Measurements from ENCODE around the gene LRCH1.

The LRCH1 gene

DNA sequence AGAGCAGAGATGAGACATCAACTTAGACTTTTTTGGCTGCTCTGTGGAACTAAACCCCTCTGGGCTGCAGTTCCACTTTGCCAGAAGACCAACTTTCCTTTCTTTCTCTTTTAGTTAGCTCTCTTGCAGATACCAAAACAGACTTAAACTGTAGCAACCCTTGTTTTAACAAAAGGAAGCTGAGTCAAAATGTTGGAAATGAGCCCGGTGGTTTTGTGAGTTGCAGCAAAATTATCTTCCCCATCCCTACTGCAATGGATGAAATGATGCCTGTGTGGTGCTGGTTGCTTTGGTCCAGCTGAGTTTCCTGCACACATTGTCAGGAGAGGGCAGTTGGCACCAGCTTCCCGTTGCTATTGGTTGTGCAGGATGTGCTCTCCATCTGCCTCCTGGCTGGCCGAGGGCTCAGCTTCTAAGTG, 115.3 kb downstream of the LRCH1 start:
- no peak for DNase-seq

GRCh38 chr13:46668931-46669525, 116.1 kb downstream of the LRCH1 start:
- no peak for DNase-seq

GRCh38 chr13:46672338-46673090, 119.5 kb downstream of the LRCH1 start:
- no peak for DNase-seq

GRCh38 chr13:46675016-46675415, 122.0 kb downstream of the LRCH1 start:
- peak; percentile 19 for DNase-seq

GRCh38 chr13:46676378-46676725, 123.4 kb downstream of the LRCH1 start:
- no peak for DNase-seq

DNA sequence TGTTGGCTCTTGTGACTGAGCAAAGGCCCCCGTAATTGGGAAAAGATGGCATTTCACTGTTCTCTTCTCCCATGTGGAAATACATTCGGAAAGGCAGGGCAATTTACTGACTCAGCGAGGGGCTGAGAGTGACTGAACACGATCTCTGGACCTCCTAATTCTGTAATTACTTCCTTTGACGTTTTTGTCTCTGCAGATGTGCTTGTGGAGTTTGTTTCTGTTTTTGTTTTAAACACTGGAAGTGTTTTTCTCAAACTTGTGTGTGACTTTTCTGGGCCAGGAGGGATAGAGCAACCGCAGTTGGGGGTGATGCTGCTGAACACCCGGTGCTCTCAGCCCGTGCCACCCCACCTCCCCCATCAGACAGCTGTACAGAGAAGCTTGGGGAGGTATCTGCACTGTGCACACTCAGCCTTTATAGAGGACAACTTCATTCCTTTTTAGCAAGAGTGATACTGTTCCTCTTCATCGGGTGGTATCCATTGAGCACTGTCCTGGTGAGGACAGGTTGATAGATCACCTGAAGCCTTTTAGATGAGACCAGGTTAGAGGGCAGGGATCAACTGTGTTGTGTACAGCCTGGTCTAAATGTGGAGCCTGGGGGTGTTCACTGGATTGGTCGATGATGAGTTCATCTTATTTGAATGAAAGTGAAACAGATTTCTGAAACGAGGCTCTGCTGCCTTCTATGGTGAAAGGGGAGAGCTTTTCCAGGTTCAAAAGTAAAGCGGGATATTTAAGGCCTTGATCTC, 126.6 kb downstream of the LRCH1 start:
- DNase-seq = no peak

DNA sequence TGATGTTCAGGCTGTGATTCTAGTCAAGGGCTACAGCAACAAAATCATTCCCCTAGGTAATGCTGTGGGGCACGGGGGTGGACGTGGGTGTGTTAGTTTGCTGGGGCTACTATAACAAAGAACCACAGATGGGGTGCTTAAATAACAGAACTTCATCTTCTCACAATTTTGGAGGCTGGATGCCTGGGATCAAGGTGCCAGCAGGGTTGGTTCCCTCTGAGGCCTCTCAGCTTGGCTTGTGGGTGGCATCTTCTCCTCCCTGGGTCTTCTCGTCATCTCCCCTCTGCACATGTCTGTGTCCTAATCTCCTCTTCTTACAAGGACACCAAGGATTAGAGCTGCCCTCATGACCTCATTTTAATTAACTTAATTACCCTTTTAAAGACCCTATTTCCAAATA, 129.0 kb downstream of the LRCH1 start:
- DNase-seq = no peak

DNA sequence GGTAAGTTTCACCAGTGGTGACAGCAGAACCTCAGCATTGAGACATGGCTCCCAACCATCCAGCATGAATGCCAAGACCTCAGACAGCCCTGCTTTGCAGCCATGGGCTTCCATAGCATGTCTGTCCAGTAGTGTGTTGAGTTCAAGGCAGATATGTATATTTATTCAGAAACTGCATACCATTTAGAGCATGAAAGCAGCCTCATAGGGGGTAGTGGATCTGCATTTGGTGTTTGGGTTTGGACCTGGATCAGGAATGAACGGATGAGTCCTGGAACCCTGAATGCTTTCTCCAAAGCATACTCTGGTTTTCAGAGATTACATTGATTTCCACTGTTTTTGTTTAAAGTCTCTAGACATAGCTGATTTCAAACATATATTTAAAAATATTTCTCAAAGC, 129.7 kb downstream of the LRCH1 start:
- no peak for DNase-seq

DNA sequence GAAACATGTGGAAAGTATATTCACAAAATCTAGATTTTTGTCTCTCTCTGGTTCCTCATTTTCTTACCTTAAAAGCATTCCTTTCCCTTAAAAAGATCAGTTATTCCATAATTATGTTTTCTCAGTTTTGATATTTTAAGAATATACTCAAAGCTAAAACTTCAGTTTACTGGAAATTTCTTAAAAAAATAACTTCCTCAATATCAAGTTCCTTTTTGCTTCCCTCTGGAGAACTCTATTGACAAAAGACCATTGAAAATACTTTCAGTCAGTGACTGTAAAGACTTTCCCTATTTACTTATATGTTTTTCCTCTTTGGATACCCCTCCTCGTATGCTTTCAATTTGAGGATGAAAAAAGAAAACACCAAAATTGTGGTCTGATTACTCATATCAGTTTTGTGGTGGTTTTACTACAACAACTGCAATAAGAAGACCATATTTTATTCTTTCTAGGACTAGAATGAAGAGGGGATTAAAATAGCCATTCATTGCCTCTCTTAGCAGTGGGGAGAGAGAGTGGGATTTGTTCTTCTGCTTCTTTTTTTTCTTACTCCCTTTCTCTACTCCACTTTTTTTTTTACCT, 130.8 kb downstream of the LRCH1 start:
- no peak for DNase-seq

DNA sequence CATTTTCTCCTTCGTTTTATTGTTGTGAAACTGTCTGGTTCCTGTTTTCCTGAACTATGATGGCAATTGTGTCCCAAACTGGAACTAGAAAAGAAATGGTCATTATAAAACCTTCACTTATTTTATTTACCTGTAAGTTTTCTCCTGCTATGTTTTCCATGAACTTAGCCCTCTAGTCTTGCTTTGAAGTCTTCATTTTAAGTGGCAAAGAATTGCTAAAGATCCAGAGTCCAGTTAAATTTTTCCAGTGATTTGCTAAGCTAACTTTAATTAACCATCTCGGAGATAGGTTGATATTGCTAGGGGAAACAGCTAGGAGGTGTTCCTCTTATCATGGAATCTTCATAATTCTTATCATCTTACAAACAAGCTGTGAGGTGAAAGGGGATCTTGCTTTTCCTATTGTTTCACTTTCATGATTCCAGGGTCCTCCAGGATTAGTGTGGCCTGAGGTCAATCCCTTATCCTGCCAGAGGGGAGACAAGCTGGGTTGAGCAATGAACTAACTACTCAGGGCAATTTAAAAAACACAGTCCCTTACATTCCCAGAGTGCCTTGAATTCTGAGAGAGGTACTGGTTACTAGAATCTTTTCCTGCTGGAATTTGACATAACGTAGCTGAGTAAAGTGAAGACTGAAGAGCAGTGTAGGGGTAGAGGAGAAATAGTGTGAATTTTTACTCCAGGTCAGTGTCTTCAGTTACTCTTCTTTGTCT, 131.5 kb downstream of the LRCH1 start:
- no peak for DNase-seq

DNA sequence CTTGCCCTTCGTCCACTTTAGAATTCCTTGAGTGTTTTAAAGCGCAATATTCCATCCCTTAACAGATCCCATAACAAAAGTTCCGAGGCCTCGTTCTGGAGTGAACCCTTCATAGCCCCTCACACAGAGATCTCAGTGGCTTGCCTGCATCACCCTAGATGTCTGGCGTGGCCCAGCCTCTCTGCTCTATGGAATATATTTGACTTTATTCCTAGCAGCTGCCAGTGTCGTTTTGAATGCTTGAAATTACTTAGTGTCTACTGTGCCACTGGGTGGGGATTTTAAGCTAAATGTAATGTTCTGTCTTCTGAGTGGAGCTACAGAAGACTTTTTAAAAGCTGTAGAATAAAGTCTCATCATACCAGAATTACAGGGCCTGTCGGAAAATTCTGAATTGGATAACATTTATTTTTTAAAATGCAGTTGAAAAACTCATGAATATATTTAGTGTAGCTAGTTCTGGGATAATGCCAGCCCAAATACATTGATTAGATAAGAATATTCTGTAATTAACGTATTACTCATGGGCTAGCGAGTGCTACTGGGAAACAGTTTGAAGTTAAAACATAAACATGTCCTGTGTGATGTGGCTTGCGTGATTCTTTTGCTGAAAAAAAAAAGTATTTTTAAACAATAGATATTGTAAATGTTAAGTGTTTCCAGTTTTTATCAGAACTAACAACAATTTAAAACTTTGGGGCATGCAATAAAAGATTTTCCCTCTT, 132.2 kb downstream of the LRCH1 start:
- no peak for DNase-seq

DNA sequence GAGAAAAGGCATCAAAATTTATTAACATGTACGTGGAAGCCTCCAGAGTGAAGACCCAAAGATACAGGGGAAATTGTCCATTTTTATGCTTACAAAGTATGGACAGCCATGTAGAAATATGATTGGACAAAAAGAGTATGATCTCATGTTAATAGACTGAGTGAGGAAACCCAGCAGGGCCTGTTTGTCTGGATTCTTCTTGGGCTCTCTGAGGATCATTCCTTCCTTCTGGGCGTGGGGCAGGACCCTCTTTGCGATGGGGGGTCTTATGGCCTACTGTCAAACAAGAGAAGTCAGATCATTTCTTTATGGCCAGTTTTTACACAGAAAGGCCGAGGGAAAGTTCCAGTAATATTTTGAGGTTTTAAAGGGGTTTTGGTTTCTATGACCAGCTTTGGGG, 133.2 kb downstream of the LRCH1 start:
- DNase-seq = no peak

DNA sequence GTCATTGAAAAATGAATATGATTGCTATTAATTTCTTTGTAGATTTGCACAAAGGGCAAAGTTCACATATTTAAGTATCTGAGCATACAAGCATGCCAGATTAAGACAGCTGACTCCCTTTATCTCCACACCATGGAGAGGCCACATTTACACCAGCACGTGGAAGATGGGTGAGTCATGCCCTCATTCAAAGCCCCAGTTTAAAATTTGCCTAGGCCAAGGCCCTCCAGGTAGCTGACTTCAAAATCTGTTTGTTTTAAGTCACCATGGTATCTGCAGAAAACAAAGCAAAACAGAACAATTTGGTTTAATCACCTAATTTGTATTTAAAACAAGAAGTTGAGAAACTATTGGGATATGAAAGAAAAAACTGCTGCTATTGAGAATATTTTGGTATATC, 134.8 kb downstream of the LRCH1 start:
- no peak for DNase-seq

GRCh38 chr13:46688306-46688705, 135.3 kb downstream of the LRCH1 start:
- no peak for DNase-seq

- no peak for DNase-seq
Observed at GRCh38 chr13:46698014-46698413, 145.0 kb downstream of the LRCH1 start.

- DNase-seq = no peak
Observed at GRCh38 chr13:46698910-46699460, 146.0 kb downstream of the LRCH1 start.

DNA sequence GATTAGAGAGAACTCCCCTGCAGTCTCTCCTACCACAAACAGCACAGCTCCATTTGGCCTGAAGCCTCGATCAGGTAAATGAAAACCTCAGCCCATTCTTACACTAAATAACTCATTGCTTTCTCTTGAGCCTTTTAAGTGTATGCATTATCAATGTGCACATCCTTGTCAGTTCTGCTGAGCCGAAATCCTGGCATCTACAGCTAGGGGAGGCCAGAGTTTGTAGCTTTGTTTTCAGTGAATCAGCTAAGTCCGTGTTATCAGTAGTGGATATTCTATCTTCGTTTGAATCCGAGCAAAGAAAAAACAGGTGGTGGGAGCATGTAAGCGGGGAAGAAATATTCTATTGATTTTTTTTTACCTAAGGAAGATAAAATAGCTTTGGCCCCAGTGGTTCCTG, 159.6 kb downstream of the LRCH1 start:
- no peak for DNase-seq

- no peak for DNase-seq
Observed at GRCh38 chr13:46715363-46715762, 162.4 kb downstream of the LRCH1 start.

GRCh38 chr13:46716821-46717220, 163.9 kb downstream of the LRCH1 start:
- DNase-seq = no peak

DNA sequence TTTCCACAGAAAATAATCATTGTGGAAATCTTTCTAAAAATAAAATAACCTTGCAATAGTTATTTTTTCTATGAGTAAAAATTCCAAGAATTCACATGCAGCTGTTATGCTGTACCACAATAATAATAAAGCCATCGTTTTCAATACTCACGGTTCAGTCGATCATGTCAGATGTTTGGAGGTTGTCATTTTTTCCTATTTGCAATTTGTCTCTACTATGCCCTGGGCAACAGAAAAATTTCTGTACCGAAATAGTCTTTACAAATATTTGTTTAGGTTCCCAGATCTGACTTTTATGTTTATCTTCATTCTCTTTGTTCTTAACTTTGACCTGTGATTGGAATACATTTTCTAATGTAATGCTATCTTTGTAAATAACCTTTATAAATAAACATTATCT, 164.3 kb downstream of the LRCH1 start:
- no peak for DNase-seq

- no peak for DNase-seq
Observed at GRCh38 chr13:46717856-46718255, 164.9 kb downstream of the LRCH1 start.

DNA sequence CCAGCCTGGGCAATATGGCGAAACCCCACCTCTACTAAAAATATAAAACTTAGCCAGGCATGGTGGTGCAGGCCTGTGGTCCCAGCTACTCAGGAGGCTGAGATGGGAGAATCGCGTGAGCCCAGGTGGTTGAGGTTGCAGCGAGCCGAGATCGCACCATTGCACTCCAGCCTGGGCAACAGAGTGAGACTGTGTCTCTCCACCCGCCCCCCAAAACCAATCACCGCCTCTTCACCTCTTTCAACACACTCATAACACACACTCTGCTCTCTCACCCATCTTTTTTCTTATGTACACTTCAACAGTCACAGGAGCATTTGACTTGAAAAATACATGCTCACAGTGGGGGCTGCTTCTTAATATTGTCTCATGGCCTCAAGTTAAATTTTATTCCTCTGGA, 167.2 kb downstream of the LRCH1 start:
- no peak for DNase-seq
